ENCODE data around the gene WSCD1.

- TF ChIP-seq CTCF (IDR thresholded peaks at IDR 0.05) (no peak), POLR2AphosphoS5 (IDR thresholded peaks at IDR 0.05) (no peak), POLR2A (IDR thresholded peaks at IDR 0.05; ENCODE audit: low read depth) (no peak), EP300 (IDR thresholded peaks at IDR 0.05) (no peak)
These were observed 18.0 kb downstream of the WSCD1 start for GRCh38 chr17:6088141-6088540.
